Parathyroid adenoma (tissue), 2 donors: ENCODE results near the gene PKD2L2.

ENCODE experiments used
- H2AFZ ChIP-seq: fragments of 300-600 bp; sonication (generic); one replicate; pipeline ENCODE4 v1.7.0; 2017; ENCODE audit warnings: antibody characterized with exemption, mild to moderate bottlenecking
- H3K27ac ChIP-seq: fragments of 300-600 bp; sonication (generic); one replicate; pipeline ENCODE4 v1.7.0; 2017
- H3K27me3 ChIP-seq: fragments of 300-600 bp; sonication (generic); one replicate; pipeline ENCODE4 v1.7.0; 2017; ENCODE audit warnings: low read length; ENCODE audit not compliant: control insufficient read depth, insufficient read depth
- H3K36me3 ChIP-seq: fragments of 300-600 bp; sonication (generic); one replicate; pipeline ENCODE4 v1.7.0; 2017; ENCODE audit warnings: low read length; ENCODE audit not compliant: control insufficient read depth, insufficient read depth
- H3K4me1 ChIP-seq: fragments of 300-600 bp; sonication (generic); one replicate; pipeline ENCODE4 v1.7.0; 2017; ENCODE audit warnings: control low read depth
- H3K4me2 ChIP-seq: fragments of 300-600 bp; sonication (generic); one replicate; pipeline ENCODE4 v1.7.0; 2017; ENCODE audit warnings: low read length
- H3K4me3 ChIP-seq: fragments of 300-600 bp; sonication (generic); one replicate; pipeline ENCODE4 v1.7.0; 2017; ENCODE audit warnings: low read depth, low read length
- H3K79me2 ChIP-seq: fragments of 300-600 bp; sonication (generic); one replicate; pipeline ENCODE4 v1.7.0; 2017; ENCODE audit warnings: control low read depth
- H3K9ac ChIP-seq: fragments of 300-600 bp; sonication (generic); one replicate; pipeline ENCODE4 v1.7.0; 2017; ENCODE audit warnings: mild to moderate bottlenecking
- H3K9me3 ChIP-seq: fragments of 300-600 bp; sonication (generic); one replicate; pipeline ENCODE4 v1.7.0; 2017; ENCODE audit warnings: low read length; ENCODE audit not compliant: control insufficient read depth
- TF ChIP-seq, protein P1 (sequence below): fragments of 300-600 bp; sonication (generic); IDR thresholded peaks from one replicate; pipeline ENCODE4 v1.7.0; 2017; ENCODE audit warnings: antibody characterized with exemption, mild to moderate bottlenecking
- donor health status: primary hyperparathyroidism.

Gene PKD2L2

DNA sequence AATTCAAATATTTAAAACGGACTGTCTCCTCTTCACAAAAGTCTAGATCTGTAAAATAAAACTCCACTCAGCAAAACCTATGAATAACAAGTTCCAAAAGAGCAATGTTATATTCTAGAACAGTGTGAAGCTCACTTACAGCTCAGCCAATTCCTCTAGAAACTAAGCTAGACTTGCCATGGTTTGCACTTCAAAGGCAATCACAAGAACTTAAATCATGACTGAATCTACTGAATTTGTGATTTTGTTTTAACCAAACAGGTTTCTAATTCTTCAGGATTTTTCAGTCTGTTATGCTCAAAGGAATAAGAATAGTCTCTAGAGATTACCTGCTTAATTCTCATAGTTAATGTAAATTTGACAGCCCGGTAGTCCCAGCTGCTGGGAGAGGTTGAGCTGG, 1.4 kb upstream of the PKD2L2 start:
- peak overlapping the region; percentile 54 for H3K27ac ChIP-seq
- H3K4me2 ChIP-seq: no peak overlapping the region
- no peaks in the 10 kb centered on the region for H3K27me3 ChIP-seq
- H3K4me3 ChIP-seq: no peak overlapping the region
- TF ChIP-seq, protein P1, sequence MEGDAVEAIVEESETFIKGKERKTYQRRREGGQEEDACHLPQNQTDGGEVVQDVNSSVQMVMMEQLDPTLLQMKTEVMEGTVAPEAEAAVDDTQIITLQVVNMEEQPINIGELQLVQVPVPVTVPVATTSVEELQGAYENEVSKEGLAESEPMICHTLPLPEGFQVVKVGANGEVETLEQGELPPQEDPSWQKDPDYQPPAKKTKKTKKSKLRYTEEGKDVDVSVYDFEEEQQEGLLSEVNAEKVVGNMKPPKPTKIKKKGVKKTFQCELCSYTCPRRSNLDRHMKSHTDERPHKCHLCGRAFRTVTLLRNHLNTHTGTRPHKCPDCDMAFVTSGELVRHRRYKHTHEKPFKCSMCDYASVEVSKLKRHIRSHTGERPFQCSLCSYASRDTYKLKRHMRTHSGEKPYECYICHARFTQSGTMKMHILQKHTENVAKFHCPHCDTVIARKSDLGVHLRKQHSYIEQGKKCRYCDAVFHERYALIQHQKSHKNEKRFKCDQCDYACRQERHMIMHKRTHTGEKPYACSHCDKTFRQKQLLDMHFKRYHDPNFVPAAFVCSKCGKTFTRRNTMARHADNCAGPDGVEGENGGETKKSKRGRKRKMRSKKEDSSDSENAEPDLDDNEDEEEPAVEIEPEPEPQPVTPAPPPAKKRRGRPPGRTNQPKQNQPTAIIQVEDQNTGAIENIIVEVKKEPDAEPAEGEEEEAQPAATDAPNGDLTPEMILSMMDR: no peak
- H3K9ac ChIP-seq: no peak overlapping the region
- H3K36me3 ChIP-seq: no peaks in the 10 kb centered on the region
- peaks cover 15% of the 10 kb centered on the region for H3K4me1 ChIP-seq
- H2AFZ ChIP-seq: peak overlapping the region; percentile 48
- no peaks in the 10 kb centered on the region for H3K9me3 ChIP-seq
- no peaks in the 10 kb centered on the region for H3K79me2 ChIP-seq

DNA sequence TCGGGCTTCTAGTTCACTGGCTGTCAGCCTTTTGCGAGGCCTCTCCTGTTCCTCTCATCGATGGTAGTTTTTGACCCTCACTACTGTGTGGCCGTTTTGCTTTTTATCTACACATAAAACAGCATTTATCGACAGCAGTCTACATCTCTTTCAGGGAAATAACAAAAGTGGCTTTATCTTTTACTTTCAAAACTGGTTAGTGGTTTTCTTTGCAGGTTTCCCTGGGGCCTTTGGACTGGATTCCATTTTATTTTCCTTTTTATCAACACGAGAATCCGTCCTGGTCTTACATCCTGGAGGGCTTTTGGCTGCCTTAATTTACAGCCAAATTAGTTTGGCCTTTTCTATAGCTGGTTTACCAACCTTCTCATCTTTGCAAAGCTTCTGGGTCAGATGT, 793 bp upstream of the PKD2L2 start:
- H3K9me3 ChIP-seq: no peaks in the 10 kb centered on the region
- H3K27ac ChIP-seq: peak overlapping the region; percentile 54
- peaks cover 18% of the 10 kb centered on the region for H3K4me1 ChIP-seq
- H3K4me3 ChIP-seq: no peak overlapping the region
- H2AFZ ChIP-seq: peak overlapping the region; percentile 48
- H3K79me2 ChIP-seq: no peaks in the 10 kb centered on the region
- no peaks in the 10 kb centered on the region for H3K36me3 ChIP-seq
- no peaks in the 10 kb centered on the region for H3K27me3 ChIP-seq
- TF ChIP-seq, protein P1: no peak
- no peak overlapping the region for H3K4me2 ChIP-seq
- H3K9ac ChIP-seq: no peak overlapping the region

- no peaks in the 10 kb centered on the region for H3K36me3 ChIP-seq
- no peak overlapping the region for H2AFZ ChIP-seq
- no peak overlapping the region for H3K9ac ChIP-seq
- H3K4me2 ChIP-seq: no peak overlapping the region
- no peaks in the 10 kb centered on the region for H3K79me2 ChIP-seq
- H3K9me3 ChIP-seq: no peaks in the 10 kb centered on the region
- no peak overlapping the region for H3K4me3 ChIP-seq
- H3K27me3 ChIP-seq: no peaks in the 10 kb centered on the region
- peak overlapping the region; percentile 21 for H3K27ac ChIP-seq
- TF ChIP-seq, protein P1: no peak
- peaks cover 29% of the 10 kb centered on the region for H3K4me1 ChIP-seq
Observed at GRCh38 chr5:137890845-137891244, 1.6 kb downstream of the PKD2L2 start.

GRCh38 chr5:137891849-137892248, 2.6 kb downstream of the PKD2L2 start:
- TF ChIP-seq, protein P1: peak; percentile 9
- Histone ChIP-seq H3K4me1 (peaks cover 27% of the 10 kb centered on the region), H3K9ac (no peak overlapping the region), H3K36me3 (no peaks in the 10 kb centered on the region), H3K4me2 (no peak overlapping the region), H3K9me3 (no peaks in the 10 kb centered on the region), H3K27me3 (no peaks in the 10 kb centered on the region), H2AFZ (no peak overlapping the region), H3K4me3 (no peak overlapping the region), H3K27ac (peak overlapping the region; percentile 21), H3K79me2 (no peaks in the 10 kb centered on the region)

GRCh38 chr5:137894586-137894985, 5.3 kb downstream of the PKD2L2 start:
- H3K9me3 ChIP-seq: no peaks in the 10 kb centered on the region
- H3K4me3 ChIP-seq: no peak overlapping the region
- H3K36me3 ChIP-seq: no peaks in the 10 kb centered on the region
- peak overlapping the region; percentile 90 for H3K27ac ChIP-seq
- H3K4me1 ChIP-seq: peaks cover 27% of the 10 kb centered on the region
- H3K79me2 ChIP-seq: no peaks in the 10 kb centered on the region
- TF ChIP-seq, protein P1: no peak
- no peak overlapping the region for H3K4me2 ChIP-seq
- H3K27me3 ChIP-seq: no peaks in the 10 kb centered on the region
- no peak overlapping the region for H3K9ac ChIP-seq
- peak overlapping the region; percentile 41 for H2AFZ ChIP-seq
